ENCODE results near the gene HS3ST6.

DNA sequence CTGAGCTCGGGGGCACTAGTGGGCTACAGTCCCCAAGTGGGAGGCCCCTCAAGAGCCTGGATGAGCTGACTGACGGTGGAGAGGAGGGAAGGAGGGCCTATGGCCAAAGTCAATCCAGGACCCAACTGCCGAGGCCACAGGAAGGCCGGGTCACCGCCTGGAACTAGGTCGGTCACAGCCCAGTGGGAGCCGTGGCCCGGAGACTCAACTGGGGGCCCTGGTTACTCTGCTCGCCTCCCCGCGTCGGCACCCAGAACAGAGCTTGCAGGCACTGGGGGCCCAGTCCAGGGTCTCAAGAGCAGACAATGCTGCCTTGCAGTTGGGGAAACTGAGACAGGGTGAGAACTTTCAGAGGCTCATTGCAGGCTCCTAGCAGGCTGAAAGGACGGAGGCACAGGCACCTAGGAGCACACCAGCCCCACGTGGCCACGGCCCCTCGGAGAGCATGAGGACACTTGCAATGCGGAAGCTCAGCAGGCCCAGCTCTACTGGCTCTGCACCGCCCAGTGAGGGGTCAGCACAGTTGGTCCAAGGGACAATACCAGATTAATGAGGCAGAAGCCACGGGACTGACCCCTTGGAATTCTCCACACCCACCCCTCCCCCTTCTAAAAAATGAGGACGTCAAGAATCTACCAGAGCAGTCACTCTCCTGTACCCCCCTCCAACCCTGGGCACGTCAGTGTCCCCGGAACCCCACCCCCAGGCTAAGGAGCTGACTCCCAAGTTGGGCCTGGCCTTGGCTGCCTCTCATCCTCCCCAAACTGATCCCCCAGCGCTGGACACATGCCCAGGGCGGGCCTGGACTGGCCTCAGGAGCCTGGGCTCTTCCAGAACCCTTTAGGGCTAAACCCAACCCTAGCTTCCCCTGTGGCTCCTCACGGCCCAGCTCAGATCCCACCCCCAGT, 2.2 kb downstream of the HS3ST6 start:
- TF ChIP-seq SIN3A (IDR thresholded peaks at IDR 0.05; ENCODE audit: borderline replicate concordance, insufficient read depth, low read length): no peak
- TF ChIP-seq POLR2AphosphoS5 (IDR thresholded peaks at IDR 0.05; ENCODE audit: low read depth, low read length): no peak
- no peak for TF ChIP-seq TAF1 (IDR thresholded peaks at IDR 0.05; ENCODE audit: borderline replicate concordance, insufficient read depth, low read length)
